ENCODE data around the gene IRF4. TPM values are rescaled to one million over a fixed set of nuclear protein-coding genes. Genes with fewer than 3 reads are reported as not detected.

The IRF4 gene
- total RNA-seq, 1 experiment from 2014 or later, result 0.76 TPM

- Histone ChIP-seq H3K4me3 (no peak overlapping the region), H3K36me3 (no peaks in the 10 kb centered on the region), H3K4me1 (replicated peaks) (no peaks in the 10 kb centered on the region), H3K9me3 (replicated peaks) (no peaks in the 10 kb centered on the region), H3K27me3 (replicated peaks) (peaks cover 3% of the 10 kb centered on the region; the same call in 1 of the 2 replicates), H3K27ac (no peak overlapping the region)
- no peak for DNase-seq (ENCODE audit: low read depth in 1 of 2, low spot score in 2 of 2)
These were observed 33.1 kb upstream of the IRF4 start for GRCh38 chr6:358432-358831.

- Histone ChIP-seq H3K27me3 (replicated peaks) (peaks cover 3% of the 10 kb centered on the region; the same call in 1 of the 2 replicates), H3K4me1 (replicated peaks) (no peaks in the 10 kb centered on the region), H3K4me3 (no peak overlapping the region), H3K27ac (no peak overlapping the region), H3K9me3 (replicated peaks) (no peaks in the 10 kb centered on the region), H3K36me3 (no peaks in the 10 kb centered on the region)
- no peak for DNase-seq (ENCODE audit: low read depth in 1 of 2, low spot score in 2 of 2)
These were observed 32.7 kb upstream of the IRF4 start for GRCh38 chr6:358847-359246.

- peaks cover 6% of the 10 kb centered on the region for H3K27me3 ChIP-seq (replicated peaks)
- no peaks in the 10 kb centered on the region for H3K4me1 ChIP-seq (replicated peaks)
- H3K36me3 ChIP-seq, result no peaks in the 10 kb centered on the region
- no peak for DNase-seq (ENCODE audit: low read depth in 1 of 2, low spot score in 2 of 2)
- H3K9me3 ChIP-seq (replicated peaks), result 0 out of 2 replicates have a peak, but pooled peaks cover 4% of the 10 kb centered on the region
- H3K27ac ChIP-seq, result no peak overlapping the region
- H3K4me3 ChIP-seq, result no peak overlapping the region
These were observed 32.1 kb upstream of the IRF4 start for GRCh38 chr6:359261-360035.

- H3K36me3 ChIP-seq, result no peaks in the 10 kb centered on the region
- 0 out of 2 replicates have a peak, but pooled peaks cover 4% of the 10 kb centered on the region for H3K9me3 ChIP-seq (replicated peaks)
These were observed 31.2 kb upstream of the IRF4 start for GRCh38 chr6:360349-360748.

GRCh38 chr6:360764-361373 lies 30.7 kb upstream of the IRF4 start:
- Histone ChIP-seq H3K27me3 (replicated peaks) (peaks cover 14% of the 10 kb centered on the region), H3K4me3 (no peak overlapping the region), H3K36me3 (no peaks in the 10 kb centered on the region), H3K9me3 (replicated peaks) (0 out of 2 replicates have a peak, but pooled peaks cover 4% of the 10 kb centered on the region), H3K4me1 (replicated peaks) (no peaks in the 10 kb centered on the region), H3K27ac (no peak overlapping the region)
- no peak for DNase-seq (ENCODE audit: low read depth in 1 of 2, low spot score in 2 of 2)

More at GRCh38 chr6:360349-360748, 31.2 kb upstream of the IRF4 start:
- H3K4me3 ChIP-seq, result no peak overlapping the region
- H3K4me1 ChIP-seq (replicated peaks), result no peaks in the 10 kb centered on the region
- H3K27ac ChIP-seq, result no peak overlapping the region
- DNase-seq (ENCODE audit: low read depth in 1 of 2, low spot score in 2 of 2), result no peak
- peaks cover 10% of the 10 kb centered on the region for H3K27me3 ChIP-seq (replicated peaks)

GRCh38 chr6:361411-362132 lies 30.0 kb upstream of the IRF4 start:
- DNase-seq (ENCODE audit: low read depth in 1 of 2, low spot score in 2 of 2), result no peak
- Histone ChIP-seq H3K36me3 (no peaks in the 10 kb centered on the region), H3K27me3 (replicated peaks) (peaks cover 21% of the 10 kb centered on the region), H3K9me3 (replicated peaks) (0 out of 2 replicates have a peak, but pooled peaks cover 4% of the 10 kb centered on the region), H3K4me3 (no peak overlapping the region), H3K27ac (no peak overlapping the region), H3K4me1 (replicated peaks) (no peaks in the 10 kb centered on the region)

- Histone ChIP-seq H3K4me1 (replicated peaks) (no peaks in the 10 kb centered on the region), H3K9me3 (replicated peaks) (0 out of 2 replicates have a peak, but pooled peaks cover 4% of the 10 kb centered on the region), H3K27me3 (replicated peaks) (peaks cover 29% of the 10 kb centered on the region), H3K27ac (no peak overlapping the region), H3K4me3 (no peak overlapping the region), H3K36me3 (no peaks in the 10 kb centered on the region)
- no peak for DNase-seq (ENCODE audit: low read depth in 1 of 2, low spot score in 2 of 2)
These were observed 29.2 kb upstream of the IRF4 start for GRCh38 chr6:362231-362923.

GRCh38 chr6:362924-363249 lies 28.7 kb upstream of the IRF4 start:
- DNase-seq (ENCODE audit: low read depth in 1 of 2, low spot score in 2 of 2), result no peak
- no peak overlapping the region for H3K27ac ChIP-seq
- no peaks in the 10 kb centered on the region for H3K4me1 ChIP-seq (replicated peaks)
- H3K9me3 ChIP-seq (replicated peaks), result 0 out of 2 replicates have a peak, but pooled peaks cover 4% of the 10 kb centered on the region
- H3K36me3 ChIP-seq, result no peaks in the 10 kb centered on the region
- H3K27me3 ChIP-seq (replicated peaks), result peaks cover 29% of the 10 kb centered on the region
- no peak overlapping the region for H3K4me3 ChIP-seq

GRCh38 chr6:363291-363690 lies 28.3 kb upstream of the IRF4 start:
- Histone ChIP-seq H3K36me3 (no peaks in the 10 kb centered on the region), H3K27ac (no peak overlapping the region), H3K4me1 (replicated peaks) (no peaks in the 10 kb centered on the region), H3K9me3 (replicated peaks) (0 out of 2 replicates have a peak, but pooled peaks cover 4% of the 10 kb centered on the region), H3K27me3 (replicated peaks) (peaks cover 29% of the 10 kb centered on the region), H3K4me3 (no peak overlapping the region)
- no peak for DNase-seq (ENCODE audit: low read depth in 1 of 2, low spot score in 2 of 2)

- no peak for DNase-seq (ENCODE audit: low read depth in 1 of 2, low spot score in 2 of 2)
- peaks cover 31% of the 10 kb centered on the region for H3K27me3 ChIP-seq (replicated peaks)
- H3K36me3 ChIP-seq, result no peaks in the 10 kb centered on the region
- H3K9me3 ChIP-seq (replicated peaks), result 0 out of 2 replicates have a peak, but pooled peaks cover 4% of the 10 kb centered on the region
- no peak overlapping the region for H3K4me3 ChIP-seq
- no peaks in the 10 kb centered on the region for H3K4me1 ChIP-seq (replicated peaks)
- no peak overlapping the region for H3K27ac ChIP-seq
These were observed 27.6 kb upstream of the IRF4 start for GRCh38 chr6:363909-364308.

GRCh38 chr6:364609-365540 lies 26.7 kb upstream of the IRF4 start:
- Histone ChIP-seq H3K36me3 (no peaks in the 10 kb centered on the region), H3K9me3 (replicated peaks) (0 out of 2 replicates have a peak, but pooled peaks cover 4% of the 10 kb centered on the region), H3K27ac (no peak overlapping the region), H3K4me1 (replicated peaks) (no peaks in the 10 kb centered on the region), H3K27me3 (replicated peaks) (peaks cover 31% of the 10 kb centered on the region), H3K4me3 (no peak overlapping the region)
- no peak for DNase-seq (ENCODE audit: low read depth in 1 of 2, low spot score in 2 of 2)

- H3K27ac ChIP-seq, result no peak overlapping the region
- 0 out of 2 replicates have a peak, but pooled peaks cover 4% of the 10 kb centered on the region for H3K9me3 ChIP-seq (replicated peaks)
- DNase-seq (ENCODE audit: low read depth in 1 of 2, low spot score in 2 of 2), result no peak
- no peak overlapping the region for H3K4me3 ChIP-seq
- H3K27me3 ChIP-seq (replicated peaks), result peaks cover 31% of the 10 kb centered on the region
- H3K36me3 ChIP-seq, result no peaks in the 10 kb centered on the region
- no peaks in the 10 kb centered on the region for H3K4me1 ChIP-seq (replicated peaks)
These were observed 25.7 kb upstream of the IRF4 start for GRCh38 chr6:365835-366234.

Measured in SJSA1 (cell line).